Stimulated activated CD8-positive, alpha-beta memory T cell treated with anti-CD3 and anti-CD28 coated beads, Interleukin-7, amount 100 ng/mL, for 24 hours (primary cell): Measurements from ENCODE around the gene CRHR1.

Source experiments
- DNase-seq: peaks from one replicate; pipeline ENCODE4 v3.0.0-alpha.2; 2020; ENCODE audit warnings: low read depth

The CRHR1 gene

DNA sequence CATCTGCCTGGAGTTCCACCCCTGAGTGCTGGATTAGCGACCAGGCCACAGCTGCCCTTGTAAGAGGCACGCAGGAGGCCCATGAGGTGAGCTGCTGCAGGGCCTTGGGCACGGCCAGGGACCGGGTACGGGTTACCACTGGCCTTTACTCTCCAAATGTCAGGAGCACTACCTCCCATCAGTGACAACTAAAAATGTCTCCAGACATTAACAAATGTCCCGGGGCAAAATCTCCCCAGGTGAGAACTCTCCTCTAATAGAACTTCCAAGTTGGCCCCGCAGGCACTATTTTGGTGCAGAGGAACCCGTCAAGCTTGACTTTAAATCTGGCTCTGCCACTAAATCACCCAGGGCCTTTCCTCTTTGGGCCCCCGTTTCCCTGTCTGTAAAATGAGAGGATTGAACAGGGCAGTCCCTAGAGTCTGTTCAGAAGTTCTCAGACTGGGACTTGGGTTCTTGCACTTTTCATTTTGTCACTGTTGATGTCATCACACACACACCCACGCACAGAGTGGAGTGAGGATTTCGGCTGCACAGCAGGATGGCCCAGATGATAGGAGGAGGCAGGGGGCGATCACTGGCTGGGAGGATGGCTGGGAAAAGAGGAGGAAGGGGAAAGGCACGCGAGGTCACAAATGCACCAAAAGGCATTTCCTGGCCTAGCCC lies 85.7 kb downstream of the CRHR1 start:
- DNase-seq: no peak

DNA sequence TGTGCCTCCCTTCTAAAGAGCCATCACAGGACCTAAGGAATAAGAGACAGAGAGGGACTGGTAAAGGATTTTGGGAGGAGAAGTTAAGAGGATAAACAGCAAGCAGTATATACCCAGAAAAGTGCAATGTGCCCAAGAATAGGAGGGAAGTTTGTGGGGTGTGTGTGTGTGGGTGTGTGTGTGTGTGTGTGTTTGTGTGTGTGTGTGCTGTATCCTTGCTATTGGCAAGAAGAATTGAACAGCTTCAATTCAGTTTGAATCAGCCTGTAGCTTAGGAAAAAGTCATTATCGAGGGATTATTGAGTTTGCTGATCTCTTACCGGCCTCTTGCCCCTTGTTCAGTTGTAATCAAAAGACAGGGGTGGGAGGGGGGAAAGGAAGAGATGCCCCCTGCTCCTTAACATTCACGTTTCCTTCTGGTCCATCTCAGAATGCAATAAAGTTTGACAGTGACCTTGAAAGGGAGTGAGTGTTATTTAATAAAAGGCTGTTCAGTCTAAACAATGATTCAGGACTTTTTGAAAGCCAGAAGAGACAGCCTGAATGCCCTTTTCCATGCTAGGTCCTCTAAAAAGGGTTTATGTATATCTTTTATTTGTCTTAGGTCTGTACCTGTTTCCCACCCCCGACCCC lies 86.3 kb downstream of the CRHR1 start:
- no peak for DNase-seq

DNA sequence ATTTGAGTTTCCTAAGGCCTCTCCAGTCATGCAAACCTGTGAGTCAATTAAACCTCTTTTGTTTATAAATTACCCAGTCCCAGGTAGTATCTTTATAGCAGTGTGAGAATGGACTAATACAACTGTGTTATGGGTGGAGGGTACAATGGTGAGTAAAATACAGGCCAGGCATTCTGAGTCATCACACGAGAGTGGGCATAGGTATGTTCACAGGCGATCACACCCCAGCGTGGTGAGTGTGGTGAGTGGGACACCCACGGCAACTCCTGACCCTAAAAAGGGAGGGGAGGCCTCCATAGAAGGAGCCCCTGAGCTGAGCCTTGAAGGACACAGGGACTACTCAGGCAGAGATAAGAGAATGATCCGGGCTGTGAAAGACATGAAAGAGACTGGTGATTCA lies 87.6 kb downstream of the CRHR1 start:
- no peak for DNase-seq

DNA sequence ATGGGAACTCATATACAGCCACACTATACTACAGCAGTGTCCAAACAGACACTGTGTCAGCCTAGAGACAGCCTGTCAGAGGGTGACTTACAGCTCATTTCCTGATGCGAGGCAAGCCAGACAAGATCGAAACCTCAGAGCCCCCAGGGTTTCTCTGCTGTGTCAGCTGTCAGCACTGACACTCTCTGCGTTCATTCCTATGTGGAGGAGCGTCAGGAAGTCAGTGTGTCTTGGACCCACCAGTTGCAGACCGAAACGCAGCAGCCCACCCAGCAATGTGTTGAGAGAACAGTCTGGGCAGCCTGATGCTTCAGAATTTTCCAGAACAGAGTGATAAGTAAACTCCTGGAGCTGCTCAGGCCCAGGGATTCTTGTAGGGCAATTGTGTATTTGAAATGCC lies 89.6 kb downstream of the CRHR1 start:
- DNase-seq: no peak

DNA sequence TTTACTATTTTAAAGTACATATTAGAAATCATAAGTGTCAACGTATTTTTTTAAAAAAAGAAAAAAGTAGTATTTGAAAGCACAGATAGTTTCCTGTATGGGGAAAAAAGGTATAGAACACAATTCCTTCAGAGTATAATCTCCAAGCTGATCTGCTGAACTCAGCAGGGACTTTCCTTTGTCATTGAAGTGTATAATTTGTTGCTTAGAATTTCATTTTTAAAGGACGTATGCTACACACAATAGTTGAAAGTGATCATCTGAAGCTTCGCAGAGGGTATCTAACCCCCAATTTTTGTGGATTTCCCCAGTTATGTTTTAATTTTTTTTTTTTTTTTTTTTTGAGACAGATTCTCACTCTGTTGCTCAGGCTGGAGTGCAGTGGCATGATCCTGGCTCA lies 90.0 kb downstream of the CRHR1 start:
- no peak for DNase-seq

DNA sequence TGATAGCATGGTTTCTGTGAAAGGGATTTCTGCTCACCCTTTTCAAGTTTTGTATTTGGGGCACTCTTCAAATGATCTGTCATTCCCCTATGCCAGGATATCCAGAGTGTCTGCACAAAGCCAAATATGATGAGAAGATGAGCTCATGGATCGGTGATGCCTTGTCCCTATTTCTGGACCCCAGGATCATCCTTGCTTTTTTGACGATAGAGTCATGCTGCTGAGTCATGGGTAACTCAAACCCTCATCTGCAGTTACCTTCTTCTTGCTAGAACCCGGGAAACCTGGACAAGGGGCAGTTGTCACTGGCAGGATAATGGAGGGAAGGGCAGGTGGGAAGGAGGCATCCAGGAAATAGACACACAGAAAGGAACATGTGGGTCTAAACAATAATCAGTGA lies 92.4 kb downstream of the CRHR1 start:
- DNase-seq: no peak

DNA sequence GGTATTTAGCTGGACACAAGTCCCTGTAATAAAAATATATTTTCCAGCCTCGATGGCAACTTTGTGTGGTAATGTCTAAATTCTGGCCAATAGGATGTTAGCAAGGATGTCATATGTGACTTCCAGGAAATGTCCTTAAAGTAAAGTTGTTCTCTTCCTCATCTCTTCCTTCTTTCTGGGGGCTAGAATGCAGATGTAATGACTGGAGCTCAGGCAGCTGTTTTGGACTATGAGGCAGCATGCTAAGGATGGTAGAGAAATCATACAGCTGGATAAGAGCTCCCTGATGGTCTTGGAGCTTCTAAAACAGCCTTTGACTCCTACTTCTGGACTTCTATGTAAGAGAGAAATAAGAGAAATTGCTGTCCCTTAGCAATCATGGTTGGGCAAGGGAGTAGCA lies 93.3 kb downstream of the CRHR1 start:
- no peak for DNase-seq

DNA sequence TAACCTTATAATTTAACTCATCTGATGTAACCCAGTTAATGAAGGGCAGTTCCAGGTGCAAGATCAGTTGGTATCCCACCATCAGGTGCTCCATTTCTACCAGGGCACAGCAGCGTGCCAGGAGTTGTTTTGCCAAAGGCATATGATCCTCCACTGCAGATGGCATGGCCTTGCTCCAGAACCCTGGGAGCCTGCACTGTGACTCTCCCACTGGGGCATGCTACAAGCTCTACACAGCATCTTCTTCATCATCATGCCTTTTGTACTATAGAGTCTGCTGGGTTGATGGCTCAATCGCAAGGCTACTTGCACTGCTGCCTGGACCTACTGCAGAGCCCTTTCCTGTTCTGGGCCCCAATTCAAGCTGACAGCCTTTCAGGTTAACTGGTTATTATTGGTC lies 98.9 kb downstream of the CRHR1 start:
- DNase-seq: no peak
